GM19372 (cell line): ENCODE results near the gene THOC2.
A peak's percentile ranks its signal among the peaks of the same experiment; 100 is the strongest.
"Not testable (repeated sequence)": the region's sequence is repeated elsewhere in the genome, so short reads cannot be mapped to it uniquely, and the experiment has no call there.

Experiments
- ATAC-seq: cut with Tn5 transposase; IDR thresholded peaks from one replicate; pipeline ENCODE4 v1.9.1; 2021; ENCODE audit warnings: mild to moderate bottlenecking, low read depth, moderate library complexity; ENCODE audit not compliant: unreplicated experiment

The THOC2 gene

GRCh38 chrX:123732670-123733363 is at the start of gene THOC2:
THOC2 (minus strand) TSS chrX:123733052; CDS start chrX:123733022, 30 bp downstream.
- peak; percentile 85 for ATAC-seq

GRCh38 chrX:123781786-123782185 is 48.9 kb upstream of the THOC2 start:
- not testable (repeated sequence) for ATAC-seq

GRCh38 chrX:123779908-123780396 is 47.1 kb upstream of the THOC2 start:
- no peak for ATAC-seq

- ATAC-seq, result no peak
These were observed 40.6 kb upstream of the THOC2 start for GRCh38 chrX:123773258-123773988.

GRCh38 chrX:123771449-123772064 is 38.7 kb upstream of the THOC2 start:
- no peak for ATAC-seq

GRCh38 chrX:123764967-123765871 is 32.4 kb upstream of the THOC2 start:
- ATAC-seq, result peak; percentile 90

- not testable (repeated sequence) for ATAC-seq
These were observed 27.0 kb upstream of the THOC2 start for GRCh38 chrX:123759849-123760248.

- ATAC-seq, result not testable (repeated sequence)
These were observed 24.9 kb upstream of the THOC2 start for GRCh38 chrX:123757794-123758193.

GRCh38 chrX:123756320-123756719 is 23.5 kb upstream of the THOC2 start:
- ATAC-seq, result no peak

GRCh38 chrX:123755107-123755506 is 22.3 kb upstream of the THOC2 start:
- no peak for ATAC-seq

GRCh38 chrX:123753656-123754350 is 21.0 kb upstream of the THOC2 start:
- ATAC-seq, result no peak

GRCh38 chrX:123749643-123750042 is 16.8 kb upstream of the THOC2 start:
- no peak for ATAC-seq

GRCh38 chrX:123745511-123745910 is 12.7 kb upstream of the THOC2 start:
- no peak for ATAC-seq

GRCh38 chrX:123743312-123743711 is 10.5 kb upstream of the THOC2 start:
- no peak for ATAC-seq

- no peak for ATAC-seq
These were observed 9.6 kb upstream of the THOC2 start for GRCh38 chrX:123742440-123742839.

GRCh38 chrX:123740536-123740935 is 7.7 kb upstream of the THOC2 start:
- ATAC-seq, result no peak

- ATAC-seq, result no peak
These were observed 7.2 kb upstream of the THOC2 start for GRCh38 chrX:123740006-123740405.

GRCh38 chrX:123739474-123739873 is 6.6 kb upstream of the THOC2 start:
- ATAC-seq, result no peak

GRCh38 chrX:123738378-123738940 is 5.6 kb upstream of the THOC2 start:
- ATAC-seq, result no peak
